GM12878 (cell line): ENCODE data around the gene MPV17. TPM values are rescaled to one million over a fixed set of nuclear protein-coding genes. Genes with fewer than 3 reads are reported as not detected.

ENCODE experiments used
- ATAC-seq: fragments of 200-7000 bp; cut with Tn5 transposase; 3 replicates; pipeline ENCODE4 v1.9.1; 2020; ENCODE audit warnings: mild to moderate bottlenecking, moderate library complexity
- BruUV-seq: library from RNA; stranded (reverse); fragments of 400-500 nt; replicated peaks from 2 replicates; lab custom pipeline; 2021; lab: Mats Ljungman, UMichigan
- CTCF ChIA-PET: fragments of 300-600 bp; sonication (Branson Sonifier 250); formaldehyde crosslinking; extraction: SDS; loops from one replicate; lab custom pipeline; 2021; ENCODE audit warnings: inconsistent platforms; lab: Yijun Ruan, JAX
- POLR2A ChIA-PET: fragments of 350-600 bp; formaldehyde crosslinking; extraction: SDS; loops from one replicate; lab custom pipeline; 2021; ENCODE audit warnings: inconsistent platforms; lab: Charles Lee
- RAD21 ChIA-PET: fragments of 300-600 bp; sonication (Branson Sonifier 250); formaldehyde crosslinking; loops from one replicate; lab custom pipeline; 2023; ENCODE audit warnings: antibody characterized with exemption; ENCODE audit not compliant: unreplicated experiment; lab: Charles Lee
- SMC1A ChIA-PET: fragments of 300-600 bp; sonication (Branson Sonifier 250); formaldehyde crosslinking; loops from one replicate; lab custom pipeline; 2023; ENCODE audit not compliant: unreplicated experiment, uncharacterized antibody; lab: Charles Lee
- DNase-seq: peaks from one replicate; pipeline ENCODE4 v3.0.0-alpha.2; 2011; ENCODE audit warnings: low read depth, low spot score
- FAIRE-seq: peaks from 3 replicates; lab custom pipeline; 2011; peaks lifted over from hg19 to GRCh38; lab: Jason Lieb, UNC
- H2AFZ ChIP-seq: 2 replicates; pipeline ENCODE4 v1.6.0; 2011; ENCODE audit warnings: low read depth, low read length, control low read depth; ENCODE audit not compliant: control insufficient read depth
- H3K27ac ChIP-seq: 2 replicates; pipeline ENCODE4 v1.5.1; 2011; ENCODE audit warnings: control low read depth; ENCODE audit not compliant: control insufficient read depth, insufficient read depth
- H3K27me3 ChIP-seq, 2 experiments: replicated peaks in 1 of 2; 2 replicates each; pipeline versions ENCODE4 v1.6.0 to v1.6.1; 2011; ENCODE audit warnings: low read length in 1 of 2; ENCODE audit not compliant: control insufficient read depth in 2 of 2, insufficient read depth in 2 of 2
- H3K36me3 ChIP-seq, 2 experiments: 2 replicates each; pipeline ENCODE4 v1.5.1; 2011; ENCODE audit warnings: low read length in 1 of 2; ENCODE audit not compliant: control insufficient read depth in 2 of 2, insufficient read depth in 2 of 2
- H3K4me1 ChIP-seq: 2 replicates; pipeline ENCODE4 v1.6.1; 2011; ENCODE audit warnings: mild to moderate bottlenecking, low read length, moderate library complexity, mixed read lengths; ENCODE audit not compliant: control insufficient read depth, insufficient read depth
- H3K4me2 ChIP-seq: 2 replicates; pipeline ENCODE4 v1.6.0; 2011; ENCODE audit warnings: control low read depth; ENCODE audit not compliant: control insufficient read depth, insufficient read depth
- H3K4me3 ChIP-seq: fragments of 200-600 bp; sonication (generic); 2 replicates; pipeline ENCODE4 v1.5.1; 2016
- H3K79me2 ChIP-seq: 2 replicates; pipeline ENCODE4 v1.6.0; 2011; ENCODE audit warnings: low read length; ENCODE audit not compliant: control insufficient read depth, insufficient read depth
- H3K9ac ChIP-seq: 2 replicates; pipeline ENCODE4 v1.8.0; 2011; ENCODE audit warnings: low read length, control low read depth, mixed read lengths; ENCODE audit not compliant: control insufficient read depth, insufficient read depth
- H3K9me3 ChIP-seq: replicated peaks from 3 replicates; pipeline ENCODE4 v1.5.1; 2011; ENCODE audit warnings: mild to moderate bottlenecking, low read length; ENCODE audit not compliant: control insufficient read depth, insufficient read depth
- H4K20me1 ChIP-seq: 2 replicates; pipeline ENCODE4 v1.6.0; 2011; ENCODE audit not compliant: control insufficient read depth, insufficient read depth
- POLR2A ChIP-seq: IDR thresholded peaks from 2 replicates; pipeline ENCODE4 v1.6.1; 2011; ENCODE audit warnings: low read depth, mild to moderate bottlenecking, low read length
- RAD51 ChIP-seq: fragments of 450-650 bp; IDR thresholded peaks from 2 replicates; pipeline ENCODE4 v1.6.1; 2016; ENCODE audit warnings: moderate library complexity, mild to moderate bottlenecking, inconsistent platforms
- SMAD1 ChIP-seq: fragments of 450-650 bp; IDR thresholded peaks from 2 replicates; pipeline ENCODE4 v1.6.1; 2018; ENCODE audit warnings: mild to moderate bottlenecking, low read depth; ENCODE audit not compliant: partially characterized antibody
- SMARCA5 ChIP-seq: fragments of 450-650 bp; IDR thresholded peaks from 2 replicates; pipeline ENCODE4 v1.6.1; 2017; ENCODE audit warnings: mild to moderate bottlenecking
- ZNF622 ChIP-seq: fragments of 450-650 bp; IDR thresholded peaks from 2 replicates; pipeline ENCODE4 v1.6.1; 2017; ENCODE audit warnings: mild to moderate bottlenecking, inconsistent platforms
- WGBS: methylation state at CpG from one replicate; pipeline ENCODE4 v1.1.6; 2016; ENCODE audit warnings: low lambda C conversion rate; ENCODE audit not compliant: insufficient replicate concordance, insufficient coverage; ENCODE audit errors: missing lambda C conversion rate; 5-methylcytosine and 5-hydroxymethylcytosine counted together
- in situ Hi-C: fragments of 300-500 bp; cut with MboI; formaldehyde crosslinking; loops from 9 replicates; pipeline ENCODE4 v1.14.3; 2018; ENCODE audit warnings: mixed read lengths
- intact Hi-C: fragments of 100-400 bp; cut with micrococcal nuclease; formaldehyde crosslinking; loops from one replicate; pipeline ENCODE4 v1.14.2; 2022; ENCODE audit not compliant: unreplicated experiment
- polyA plus RNA-seq, 11 experiments: library from polyadenylated mRNA; depleted of rRNA in 4 of 11; unstranded in 6 of 11; stranded (reverse) in 5 of 11; fragments of >200 nt; fragmentation: Nextera tagmentation in 4 of 11; fragmentation: Illumina TruSeq in 1 of 11; extraction: Ambion mirVana in 4 of 11; extraction: Trizol in 1 of 11; gene quantifications; 1 replicate in 1 of 11; 2 replicates in 10 of 11; pipeline versions ENCODE4 v1.2.1 to v1.2.3, GENCODE V29; 2011 to 2016; ENCODE audit warnings: inconsistent platforms in 2 of 11, missing spikeins in 2 of 11, low read depth in 1 of 11
- total RNA-seq, 4 experiments: library from RNA; depleted of rRNA in 3 of 4; stranded (reverse); fragments of >200 nt in 3 of 4; fragmentation: Illumina TruSeq in 1 of 4; extraction: Trizol in 1 of 4; gene quantifications; 2 replicates each; pipeline versions ENCODE4 v1.2.1 to v1.2.3, GENCODE V29; 2013 to 2021
- TF ChIP-seq, protein P1 (sequence below): IDR thresholded peaks from 2 replicates; pipeline ENCODE4 v1.6.1; 2012; ENCODE audit warnings: improper control_type of control experiment, low read depth, low read length; ENCODE audit not compliant: insufficient replicate concordance
- TF ChIP-seq, protein P2 (sequence below): fragments of 450-650 bp; conservative IDR thresholded peaks from 2 replicates; pipeline ENCODE4 v1.6.1; 2017; ENCODE audit warnings: mild to moderate bottlenecking, moderate library complexity

The MPV17 gene
- total and polyA plus RNA-seq, 10 of the 15 experiments (the other 5 are each of a cell fraction or from before 2014, with no cell fraction given), result 63.4 to 143 (median 89.0) TPM

DNA sequence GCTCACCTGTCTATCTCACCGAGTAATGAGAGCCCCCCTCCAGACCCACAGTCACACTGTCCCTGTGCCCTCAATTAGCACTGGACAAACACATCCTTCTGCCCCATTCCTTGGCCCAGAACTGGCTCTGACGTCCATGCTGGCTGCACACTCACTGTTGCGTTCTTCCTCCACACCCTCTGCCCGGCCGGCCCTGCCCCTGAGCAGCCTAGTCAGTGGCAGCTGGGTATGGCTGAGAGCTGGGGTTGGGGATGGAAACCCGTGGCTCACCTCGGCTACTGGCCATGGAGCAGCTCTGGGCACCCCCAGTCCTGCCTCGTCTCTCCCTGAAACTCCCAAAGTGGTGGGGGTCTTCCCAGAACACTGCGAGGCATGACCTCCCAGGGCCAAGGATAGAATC, 8.2 kb downstream of the MPV17 start:
- H2AFZ ChIP-seq, result no peak overlapping the region
- DNase-seq, result no peak
- SMC1A ChIA-PET, result interaction anchor here (0.6 to 1.2 kb wide), 2 partner anchors 8 to 488 kb away, joined by 3 to 4 read pairs; partner anchors contain the start of gene MPV17
- CTCF ChIA-PET, result interaction anchor here (1.6 kb wide), 1 partner anchor 12 kb away, joined by 16 read pairs; no protein-coding TSS in a partner anchor
- POLR2A ChIA-PET, result no interaction called here
- H3K79me2 ChIP-seq, result no peaks in the 10 kb centered on the region
- no peak overlapping the region for H3K9ac ChIP-seq
- H3K4me1 ChIP-seq, result no peaks in the 10 kb centered on the region
- no peaks in the 10 kb centered on the region for H4K20me1 ChIP-seq
- no peak overlapping the region for H3K27ac ChIP-seq
- FAIRE-seq, result no peak
- RAD21 ChIA-PET, result no interaction called here
- WGBS, result 74% methylated on average over 9 of the region's 9 CpGs
- intact Hi-C loops, result no loop called here
- in situ Hi-C loops, result no loop called here
- no peaks in the 10 kb centered on the region for H3K27me3 ChIP-seq
- BruUV-seq, result no TSS peak
- TF ChIP-seq SMAD1 (no peak), ZNF622 (no peak), POLR2A (0 out of 2 replicates have a peak, but pooled peaks have one; percentile 29)
- H3K4me2 ChIP-seq, result no peak overlapping the region
- no peak for ATAC-seq
- no peak overlapping the region for H3K4me3 ChIP-seq
- H3K9me3 ChIP-seq, result no peaks in the 10 kb centered on the region
- peaks cover 0 to 6% of the 10 kb centered on the region in 2 experiments; a peak in 2 of 4 replicates for H3K36me3 ChIP-seq

DNA sequence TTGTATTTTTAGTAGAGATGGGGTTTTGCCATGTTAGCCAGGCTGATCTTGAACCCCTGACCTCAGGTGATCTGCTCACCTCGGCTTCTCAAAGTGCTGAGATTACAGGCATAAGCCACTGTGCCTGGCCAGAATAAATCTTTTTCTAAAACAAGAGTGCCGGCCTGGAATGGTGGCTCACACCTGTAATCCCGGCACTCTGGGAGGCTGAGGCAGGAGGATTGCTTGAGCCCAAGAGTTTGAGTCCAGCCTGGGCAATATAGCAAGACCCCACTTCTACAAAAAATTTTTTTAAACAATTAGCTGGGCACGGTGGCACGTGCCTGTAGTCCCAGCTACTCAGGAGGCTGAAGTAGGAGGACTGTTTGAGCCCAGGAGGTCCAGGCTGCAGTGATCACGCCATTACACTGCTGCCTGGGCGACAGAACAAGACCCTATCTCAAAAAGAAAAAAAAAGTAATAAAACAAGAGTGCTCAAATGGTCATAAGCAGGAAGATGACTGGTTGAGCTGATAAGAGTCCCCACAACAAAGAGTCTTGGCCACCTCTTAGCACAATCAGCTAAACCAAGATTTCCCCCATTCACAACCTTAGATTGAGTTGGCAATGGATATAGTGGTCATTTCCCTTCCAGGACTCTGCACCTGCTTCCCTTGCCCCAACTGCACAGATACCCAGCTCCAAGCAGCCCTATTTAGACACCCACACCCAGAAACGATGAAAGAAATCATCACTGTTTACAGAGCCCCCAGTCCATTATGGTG, 8.8 kb downstream of the MPV17 start:
- in situ Hi-C loops (no loop called here), intact Hi-C loops (no loop called here)
- Histone ChIP-seq H3K4me1 (no peaks in the 10 kb centered on the region), H3K9me3 (no peaks in the 10 kb centered on the region), H4K20me1 (no peaks in the 10 kb centered on the region), H3K4me2 (no peak overlapping the region), H3K4me3 (no peak overlapping the region), H3K9ac (no peak overlapping the region), H2AFZ (no peak overlapping the region), H3K36me3 (peaks cover 0 to 6% of the 10 kb centered on the region in 2 experiments; a peak in 2 of 4 replicates), H3K27ac (no peak overlapping the region), H3K79me2 (no peaks in the 10 kb centered on the region), H3K27me3 (no peaks in the 10 kb centered on the region)
- no TSS peak for BruUV-seq
- ATAC-seq (no peak), DNase-seq (no peak), FAIRE-seq (no peak)
- ChIA-PET CTCF (interaction anchor here (0.8 to 1.6 kb wide), 2 partner anchors 11 to 34 kb away, joined by 3 to 16 read pairs; no protein-coding TSS in a partner anchor), RAD21 (no interaction called here), POLR2A (no interaction called here), SMC1A (interaction anchor here (0.6 to 1.2 kb wide), 3 partner anchors 9 to 487 kb away, joined by 3 to 5 read pairs (median 4); partner anchors contain the start of gene MPV17)
- WGBS, result 88% methylated on average over 8 of the region's 8 CpGs
- TF ChIP-seq, protein P1, sequence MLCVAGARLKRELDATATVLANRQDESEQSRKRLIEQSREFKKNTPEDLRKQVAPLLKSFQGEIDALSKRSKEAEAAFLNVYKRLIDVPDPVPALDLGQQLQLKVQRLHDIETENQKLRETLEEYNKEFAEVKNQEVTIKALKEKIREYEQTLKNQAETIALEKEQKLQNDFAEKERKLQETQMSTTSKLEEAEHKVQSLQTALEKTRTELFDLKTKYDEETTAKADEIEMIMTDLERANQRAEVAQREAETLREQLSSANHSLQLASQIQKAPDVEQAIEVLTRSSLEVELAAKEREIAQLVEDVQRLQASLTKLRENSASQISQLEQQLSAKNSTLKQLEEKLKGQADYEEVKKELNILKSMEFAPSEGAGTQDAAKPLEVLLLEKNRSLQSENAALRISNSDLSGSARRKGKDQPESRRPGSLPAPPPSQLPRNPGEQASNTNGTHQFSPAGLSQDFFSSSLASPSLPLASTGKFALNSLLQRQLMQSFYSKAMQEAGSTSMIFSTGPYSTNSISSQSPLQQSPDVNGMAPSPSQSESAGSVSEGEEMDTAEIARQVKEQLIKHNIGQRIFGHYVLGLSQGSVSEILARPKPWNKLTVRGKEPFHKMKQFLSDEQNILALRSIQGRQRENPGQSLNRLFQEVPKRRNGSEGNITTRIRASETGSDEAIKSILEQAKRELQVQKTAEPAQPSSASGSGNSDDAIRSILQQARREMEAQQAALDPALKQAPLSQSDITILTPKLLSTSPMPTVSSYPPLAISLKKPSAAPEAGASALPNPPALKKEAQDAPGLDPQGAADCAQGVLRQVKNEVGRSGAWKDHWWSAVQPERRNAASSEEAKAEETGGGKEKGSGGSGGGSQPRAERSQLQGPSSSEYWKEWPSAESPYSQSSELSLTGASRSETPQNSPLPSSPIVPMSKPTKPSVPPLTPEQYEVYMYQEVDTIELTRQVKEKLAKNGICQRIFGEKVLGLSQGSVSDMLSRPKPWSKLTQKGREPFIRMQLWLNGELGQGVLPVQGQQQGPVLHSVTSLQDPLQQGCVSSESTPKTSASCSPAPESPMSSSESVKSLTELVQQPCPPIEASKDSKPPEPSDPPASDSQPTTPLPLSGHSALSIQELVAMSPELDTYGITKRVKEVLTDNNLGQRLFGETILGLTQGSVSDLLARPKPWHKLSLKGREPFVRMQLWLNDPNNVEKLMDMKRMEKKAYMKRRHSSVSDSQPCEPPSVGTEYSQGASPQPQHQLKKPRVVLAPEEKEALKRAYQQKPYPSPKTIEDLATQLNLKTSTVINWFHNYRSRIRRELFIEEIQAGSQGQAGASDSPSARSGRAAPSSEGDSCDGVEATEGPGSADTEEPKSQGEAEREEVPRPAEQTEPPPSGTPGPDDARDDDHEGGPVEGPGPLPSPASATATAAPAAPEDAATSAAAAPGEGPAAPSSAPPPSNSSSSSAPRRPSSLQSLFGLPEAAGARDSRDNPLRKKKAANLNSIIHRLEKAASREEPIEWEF, result no peak
- TF ChIP-seq SMARCA5 (no peak), RAD51 (no peak)
- TF ChIP-seq, protein P2, sequence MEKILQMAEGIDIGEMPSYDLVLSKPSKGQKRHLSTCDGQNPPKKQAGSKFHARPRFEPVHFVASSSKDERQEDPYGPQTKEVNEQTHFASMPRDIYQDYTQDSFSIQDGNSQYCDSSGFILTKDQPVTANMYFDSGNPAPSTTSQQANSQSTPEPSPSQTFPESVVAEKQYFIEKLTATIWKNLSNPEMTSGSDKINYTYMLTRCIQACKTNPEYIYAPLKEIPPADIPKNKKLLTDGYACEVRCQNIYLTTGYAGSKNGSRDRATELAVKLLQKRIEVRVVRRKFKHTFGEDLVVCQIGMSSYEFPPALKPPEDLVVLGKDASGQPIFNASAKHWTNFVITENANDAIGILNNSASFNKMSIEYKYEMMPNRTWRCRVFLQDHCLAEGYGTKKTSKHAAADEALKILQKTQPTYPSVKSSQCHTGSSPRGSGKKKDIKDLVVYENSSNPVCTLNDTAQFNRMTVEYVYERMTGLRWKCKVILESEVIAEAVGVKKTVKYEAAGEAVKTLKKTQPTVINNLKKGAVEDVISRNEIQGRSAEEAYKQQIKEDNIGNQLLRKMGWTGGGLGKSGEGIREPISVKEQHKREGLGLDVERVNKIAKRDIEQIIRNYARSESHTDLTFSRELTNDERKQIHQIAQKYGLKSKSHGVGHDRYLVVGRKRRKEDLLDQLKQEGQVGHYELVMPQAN, result no peak
